B cell (primary cell): ENCODE data around the gene TXNRD3. TPM values are rescaled to one million over a fixed set of nuclear protein-coding genes. Genes with fewer than 3 reads are reported as not detected.

Experiments
- ATAC-seq: fragments of 200-7000 bp; cut with Tn5 transposase; one replicate; pipeline ENCODE4 v1.10.0; 2021; ENCODE audit warnings: low read depth, mild to moderate bottlenecking, moderate number of reproducible peaks, moderate library complexity
- CTCF ChIA-PET: fragments of 350-600 bp; sonication (Branson Sonifier 250); formaldehyde crosslinking; loops from one replicate; lab custom pipeline; 2021; ENCODE audit warnings: antibody characterized with exemption, inconsistent platforms; lab: Charles Lee
- POLR2A ChIA-PET: fragments of 350-600 bp; sonication (Branson Sonifier 250); formaldehyde crosslinking; loops from one replicate; lab custom pipeline; 2021; ENCODE audit warnings: antibody characterized with exemption; lab: Charles Lee
- DNase-seq: peaks from one replicate; pipeline ENCODE4 v3.0.0; 2013
- H2AFZ ChIP-seq: 2 replicates; pipeline ENCODE4 v1.6.1; 2012; ENCODE audit warnings: mild to moderate bottlenecking, low read depth, low read length; ENCODE audit not compliant: insufficient read depth, poor library complexity, severe bottlenecking
- H3K27ac ChIP-seq, 2 donors: 1 replicate in 1 of 2; 2 replicates in 1 of 2; pipeline ENCODE4 v1.5.1; 2012 to 2013; ENCODE audit warnings: low read length in 2 of 2, mild to moderate bottlenecking in 2 of 2, moderate library complexity in 1 of 2
- H3K27me3 ChIP-seq, 4 experiments: fragments of 200-600 bp in 1 of 4; sonication (generic) in 1 of 4; replicated peaks in 1 of 4; 1 replicate in 2 of 4; 2 replicates in 2 of 4; pipeline versions ENCODE4 v1.6.1 to v1.7.0; 2013 to 2016; ENCODE audit warnings: low read length in 3 of 4, mild to moderate bottlenecking in 2 of 4, mixed read lengths in 1 of 4, moderate library complexity in 1 of 4; ENCODE audit not compliant: insufficient read depth in 4 of 4, control insufficient read depth in 3 of 4; ENCODE audit errors: control extremely low read depth in 1 of 4
- H3K36me3 ChIP-seq, 2 experiments: replicated peaks in 1 of 2; 1 replicate in 1 of 2; 2 replicates in 1 of 2; pipeline versions ENCODE4 v1.6.1 to v1.7.1; 2013; ENCODE audit warnings: low read length in 1 of 2; ENCODE audit not compliant: insufficient read depth in 2 of 2, control insufficient read depth in 1 of 2; ENCODE audit errors: control extremely low read depth in 1 of 2, extremely low read depth in 1 of 2
- H3K4me1 ChIP-seq, 2 donors: fragments of 200-600 bp in 1 of 2; sonication (generic) in 1 of 2; 1 replicate in 1 of 2; 2 replicates in 1 of 2; pipeline versions ENCODE4 v1.5.1 to v1.6.1; 2013 to 2017; ENCODE audit warnings: low read length in 2 of 2; ENCODE audit not compliant: control insufficient read depth in 2 of 2, insufficient read depth in 2 of 2
- H3K4me2 ChIP-seq: replicated peaks from 2 replicates; pipeline ENCODE3; 2012; ENCODE audit warnings: mild to moderate bottlenecking, low read depth, low read length; ENCODE audit not compliant: poor library complexity, severe bottlenecking
- H3K4me3 ChIP-seq, 5 experiments: fragments of 200-600 bp in 1 of 5; sonication (generic) in 1 of 5; 1 replicate in 3 of 5; 2 replicates in 2 of 5; pipeline versions ENCODE4 v1.5.1 to v1.7.0; 2011 to 2016; ENCODE audit warnings: low read length in 4 of 5, mild to moderate bottlenecking in 4 of 5, low read depth in 2 of 5, control low read depth in 1 of 5, moderate library complexity in 1 of 5; ENCODE audit not compliant: insufficient read depth in 1 of 5; ENCODE audit errors: control extremely low read depth in 1 of 5, extremely low read depth in 1 of 5
- H3K79me2 ChIP-seq: fragments of 200-600 bp; sonication (generic); one replicate; pipeline ENCODE4 v1.6.0; 2016; ENCODE audit warnings: low read length; ENCODE audit not compliant: control insufficient read depth, insufficient read depth
- H3K9ac ChIP-seq: fragments of 200-600 bp; sonication (generic); 2 replicates; pipeline ENCODE4 v1.6.1; 2017; ENCODE audit warnings: mild to moderate bottlenecking, low read length, moderate library complexity
- H3K9me3 ChIP-seq, 3 donors: one replicate each; pipeline versions ENCODE4 v1.6.1 to v1.7.1; 2013; ENCODE audit warnings: low read length in 2 of 3; ENCODE audit not compliant: control insufficient read depth in 2 of 3, insufficient read depth in 1 of 3; ENCODE audit errors: control extremely low read depth in 1 of 3
- H4K20me1 ChIP-seq: 2 replicates; pipeline ENCODE4 v1.6.0; 2012; ENCODE audit warnings: mild to moderate bottlenecking, low read length; ENCODE audit not compliant: insufficient read depth, control insufficient read depth, poor library complexity, severe bottlenecking
- H3K27ac Mint-ChIP-seq: one replicate; pipeline ENCODE4 v1.8.0; 2021; ENCODE audit warnings: mixed read lengths
- H3K27me3 Mint-ChIP-seq: one replicate; pipeline ENCODE4 v1.8.0; 2021; ENCODE audit warnings: mixed read lengths
- H3K4me1 Mint-ChIP-seq: one replicate; pipeline ENCODE4 v1.8.0; 2021; ENCODE audit warnings: mixed read lengths
- H3K4me3 Mint-ChIP-seq: one replicate; pipeline ENCODE4 v1.8.0; 2021; ENCODE audit warnings: mixed read lengths
- H3K9me3 Mint-ChIP-seq: one replicate; pipeline ENCODE4 v1.8.0; 2022; ENCODE audit warnings: mixed read lengths; ENCODE audit not compliant: insufficient read depth
- EZH2 ChIP-seq: IDR thresholded peaks from 2 replicates; pipeline ENCODE4 v1.6.1; 2012; ENCODE audit warnings: borderline replicate concordance, low read depth, mild to moderate bottlenecking, moderate library complexity, low read length; ENCODE audit not compliant: insufficient read depth, poor library complexity, severe bottlenecking
- WGBS: methylation state at CpG from one replicate; pipeline ENCODE4 v1.1.5; 2013; ENCODE audit warnings: missing lambda C conversion rate; ENCODE audit not compliant: insufficient coverage; 5-methylcytosine and 5-hydroxymethylcytosine counted together
- intact Hi-C: fragments of 100-400 bp; cut with micrococcal nuclease; formaldehyde crosslinking; loops from one replicate; pipeline ENCODE4 v1.10.0; 2022
- polyA plus RNA-seq: library from polyadenylated mRNA; depleted of rRNA; stranded (reverse); fragments of >200 nt; gene quantifications from 2 replicates; pipeline ENCODE4 v1.2.3, GENCODE V29; 2012
- total RNA-seq, 2 donors: library from RNA; stranded (reverse); fragments of 120-200 nt in 1 of 2; gene quantifications; 1 replicate in 1 of 2; 2 replicates in 1 of 2; pipeline versions ENCODE4 v1.2.3 to v1.2.4, GENCODE V29; 2013 to 2022
- TF ChIP-seq, protein P1 (sequence below): fragments of 200-600 bp; IDR thresholded peaks from one replicate; pipeline ENCODE4 v1.8.0; 2022; ENCODE audit warnings: antibody characterized with exemption, mild to moderate bottlenecking

Gene TXNRD3
- total and polyA plus RNA-seq, 2 donors (not counting 1 experiment from before 2014, with no cell fraction given) = 0.15 to 0.99 TPM

DNA sequence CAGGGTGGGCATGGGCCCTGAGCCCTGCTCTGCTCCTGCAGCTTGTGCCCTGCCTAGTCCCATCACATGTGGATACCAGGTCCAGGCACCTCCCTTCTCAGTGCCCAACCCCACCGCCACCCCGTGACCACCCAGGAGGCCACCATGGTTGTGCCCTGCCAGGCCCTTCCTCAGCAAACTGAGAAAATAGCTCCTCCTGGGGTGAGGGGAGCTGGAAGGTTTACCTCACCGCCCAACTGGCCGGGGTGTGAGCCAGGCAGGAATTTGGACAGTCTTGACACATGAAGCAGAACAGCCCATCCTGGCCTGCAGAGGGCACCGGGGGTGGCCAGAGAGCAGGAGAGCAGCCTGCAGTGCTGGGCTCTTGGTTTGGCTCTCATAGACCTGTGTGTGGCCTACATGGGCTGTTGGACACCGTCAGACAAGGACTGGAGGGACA lies 84.8 kb downstream of the TXNRD3 start:
- Histone ChIP-seq H2AFZ (no peak overlapping the region), H3K9ac (no peak overlapping the region), H3K4me2 (no peak overlapping the region), H3K9me3 (no peaks in the 10 kb centered on the region), H3K4me3 (no peak overlapping the region), H4K20me1 (no peaks in the 10 kb centered on the region), H3K27me3 (peaks cover 0 to 4% (median 0%) of the 10 kb centered on the region in 4 experiments), H3K27ac (no peak overlapping the region), H3K4me1 (no peaks in the 10 kb centered on the region), H3K79me2 (no peaks in the 10 kb centered on the region), H3K36me3 (no peaks in the 10 kb centered on the region)
- Mint-ChIP-seq H3K27me3 (peaks cover 26% of the 10 kb centered on the region), H3K4me3 (no peak overlapping the region), H3K9me3 (no peaks in the 10 kb centered on the region), H3K27ac (no peak overlapping the region), H3K4me1 (no peaks in the 10 kb centered on the region)
- ChIA-PET CTCF (no interaction called here), POLR2A (no interaction called here)
- intact Hi-C loops = no loop called here
- ATAC-seq (no peak), DNase-seq (no peak)
- 82% methylated on average over 3 of the region's 6 CpGs for WGBS
- no peak for TF ChIP-seq EZH2
- TF ChIP-seq, protein P1, sequence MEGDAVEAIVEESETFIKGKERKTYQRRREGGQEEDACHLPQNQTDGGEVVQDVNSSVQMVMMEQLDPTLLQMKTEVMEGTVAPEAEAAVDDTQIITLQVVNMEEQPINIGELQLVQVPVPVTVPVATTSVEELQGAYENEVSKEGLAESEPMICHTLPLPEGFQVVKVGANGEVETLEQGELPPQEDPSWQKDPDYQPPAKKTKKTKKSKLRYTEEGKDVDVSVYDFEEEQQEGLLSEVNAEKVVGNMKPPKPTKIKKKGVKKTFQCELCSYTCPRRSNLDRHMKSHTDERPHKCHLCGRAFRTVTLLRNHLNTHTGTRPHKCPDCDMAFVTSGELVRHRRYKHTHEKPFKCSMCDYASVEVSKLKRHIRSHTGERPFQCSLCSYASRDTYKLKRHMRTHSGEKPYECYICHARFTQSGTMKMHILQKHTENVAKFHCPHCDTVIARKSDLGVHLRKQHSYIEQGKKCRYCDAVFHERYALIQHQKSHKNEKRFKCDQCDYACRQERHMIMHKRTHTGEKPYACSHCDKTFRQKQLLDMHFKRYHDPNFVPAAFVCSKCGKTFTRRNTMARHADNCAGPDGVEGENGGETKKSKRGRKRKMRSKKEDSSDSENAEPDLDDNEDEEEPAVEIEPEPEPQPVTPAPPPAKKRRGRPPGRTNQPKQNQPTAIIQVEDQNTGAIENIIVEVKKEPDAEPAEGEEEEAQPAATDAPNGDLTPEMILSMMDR = no peak

DNA sequence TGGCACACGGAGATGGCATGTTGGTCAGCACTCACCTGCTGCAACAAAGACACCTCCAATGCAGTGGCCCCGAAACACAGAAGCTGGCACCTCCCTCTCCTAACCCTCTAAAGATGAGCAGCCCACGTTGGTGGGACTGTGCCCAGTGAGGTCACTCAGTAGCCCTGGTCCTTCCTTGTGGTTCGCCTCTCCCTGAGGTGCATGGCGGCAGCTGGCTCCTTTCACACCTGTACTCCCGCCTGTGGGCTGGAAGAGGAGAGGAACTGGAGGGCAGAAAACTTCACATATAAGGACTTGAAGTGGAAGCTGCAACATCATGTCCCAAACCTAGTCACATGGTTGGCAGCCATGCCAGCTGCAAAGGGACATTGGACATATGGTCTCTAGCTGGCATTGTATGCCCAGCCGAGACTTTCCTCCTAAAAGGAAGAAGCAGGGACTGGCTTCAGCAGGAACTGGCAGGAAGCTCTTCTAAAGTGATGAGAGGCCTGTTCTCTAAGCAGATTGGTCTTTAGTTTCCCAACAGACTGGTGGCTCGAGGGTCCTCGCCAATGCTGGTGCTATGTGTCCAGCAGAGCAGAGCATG lies 85.4 kb downstream of the TXNRD3 start:
- TF ChIP-seq EZH2 = no peak
- TF ChIP-seq, protein P1 = no peak

More for the DNA sequence above, 85.4 kb downstream of the TXNRD3 start:
- intact Hi-C loops = no loop called here
- Histone ChIP-seq H3K27ac (no peak overlapping the region), H3K9me3 (no peaks in the 10 kb centered on the region), H3K4me2 (no peak overlapping the region), H3K4me3 (no peak overlapping the region), H3K27me3 (peaks cover 0 to 4% (median 0%) of the 10 kb centered on the region in 4 experiments), H3K9ac (no peak overlapping the region), H4K20me1 (no peaks in the 10 kb centered on the region), H2AFZ (no peak overlapping the region), H3K4me1 (no peaks in the 10 kb centered on the region), H3K36me3 (no peaks in the 10 kb centered on the region), H3K79me2 (no peaks in the 10 kb centered on the region)
- POLR2A ChIA-PET = no interaction called here
- CTCF ChIA-PET = no interaction called here
- Mint-ChIP-seq H3K9me3 (no peaks in the 10 kb centered on the region), H3K27ac (no peak overlapping the region), H3K4me3 (no peak overlapping the region), H3K4me1 (no peaks in the 10 kb centered on the region), H3K27me3 (peaks cover 27% of the 10 kb centered on the region)
- no peak for DNase-seq
- 88% methylated on average over 8 of the region's 9 CpGs for WGBS
- no peak for ATAC-seq
